ENCODE measurements around the gene RGS19. TPM values are rescaled to one million over a fixed set of nuclear protein-coding genes. Genes with fewer than 3 reads are reported as not detected.

RGS19 gene
- polyA plus RNA-seq, 1 of the 3 experiments (the other 2 are of a cell fraction) = 20.5 TPM

- POLR2A ChIA-PET = interaction anchor here (1.8 kb wide), 1 partner anchor 13 kb away, joined by 4 read pairs; the partner anchor contains the start of gene TCEA2
- H3K4me2 ChIP-seq = no peak overlapping the region
Observed at GRCh38 chr20:64075556-64075955, 3.8 kb downstream of the RGS19 start.

GRCh38 chr20:64074963-64075362 lies 4.4 kb downstream of the RGS19 start:
- Histone ChIP-seq H3K9ac (no peak overlapping the region), H4K20me1 (ENCODE audit: insufficient read depth) (no peaks in the 10 kb centered on the region), H3K36me3 (replicated peaks in 1 of 2; ENCODE audit: control insufficient read depth in 1 of 2, insufficient read depth in 2 of 2, low read length in 1 of 2) (peaks cover 0 to 17% of the 10 kb centered on the region in 2 experiments), H3K27ac (ENCODE audit: low read depth in 2 of 2, low read length in 1 of 2) (no peak overlapping the region), H3F3A (replicated peaks; ENCODE audit: insufficient read depth) (peaks cover 3% of the 10 kb centered on the region), H3K4me3 (ENCODE audit: low read depth in 2 of 2, low read length in 1 of 2) (no peak overlapping the region), H3K4me1 (ENCODE audit: control insufficient read depth in 1 of 2, insufficient read depth in 2 of 2, low read depth in 1 of 2, low read length in 1 of 2) (peaks cover 12 to 13% of the 10 kb centered on the region in 2 experiments; a peak in 3 of 4 replicates), H3K4me2 (no peak overlapping the region), H3K9me3 (no peaks in the 10 kb centered on the region), H2AFZ (ENCODE audit: low read depth) (no peak overlapping the region), H3K27me3 (ENCODE audit: insufficient read depth) (no peaks in the 10 kb centered on the region), H3K9me2 (no peaks in the 10 kb centered on the region), H3K79me2 (ENCODE audit: insufficient read depth) (no peaks in the 10 kb centered on the region)
- no peak for DNase-seq
- ChIA-PET POLR2A (interaction anchor here (0.8 kb wide), 1 partner anchor 12 kb away, joined by 3 read pairs; the partner anchor contains the start of gene TCEA2), CTCF (interaction anchor here (0.6 to 12.9 kb wide), 4 partner anchors 17 to 45 kb away, joined by 3 to 252 read pairs (median 3); partner anchors contain the start of gene NPBWR2)
- TF ChIP-seq SIN3A (IDR thresholded peaks at IDR 0.05; ENCODE audit: borderline replicate concordance, low read depth, low read length) = no peak
- no peak for TF ChIP-seq IRF3 (IDR thresholded peaks at IDR 0.05; ENCODE audit: low read depth, low read length)
- no peak for TF ChIP-seq RFX5 (IDR thresholded peaks at IDR 0.05; ENCODE audit: low read length)
- TF ChIP-seq RXRA (IDR thresholded peaks at IDR 0.05; ENCODE audit: borderline replicate concordance, low read depth) = no peak
- no peak for TF ChIP-seq FOXJ3 (CRISPR knock-in tag; IDR thresholded peaks at IDR 0.05)
- WGBS (ENCODE audit: low lambda C conversion rate) = 97% methylated on average over 8 of the region's 8 CpGs

More at GRCh38 chr20:64075556-64075955, 3.8 kb downstream of the RGS19 start:
- H2AFZ ChIP-seq (ENCODE audit: low read depth) = no peak overlapping the region
- peaks cover 0 to 17% of the 10 kb centered on the region in 2 experiments for H3K36me3 ChIP-seq (replicated peaks in 1 of 2; ENCODE audit: control insufficient read depth in 1 of 2, insufficient read depth in 2 of 2, low read length in 1 of 2)
- WGBS (ENCODE audit: low lambda C conversion rate) = 90% methylated on average over 12 of the region's 12 CpGs
- no peak for DNase-seq
- H3K4me3 ChIP-seq (ENCODE audit: low read depth in 2 of 2, low read length in 1 of 2) = no peak overlapping the region
- no peaks in the 10 kb centered on the region for H4K20me1 ChIP-seq (ENCODE audit: insufficient read depth)
- CTCF ChIA-PET = interaction anchor here (1.7 to 12.9 kb wide), 2 partner anchors 18 to 40 kb away, joined by 6 to 252 read pairs; partner anchors contain the start of gene NPBWR2
- no peaks in the 10 kb centered on the region for H3K9me2 ChIP-seq
- peaks cover 13 to 17% of the 10 kb centered on the region in 2 experiments; a peak in 3 of 4 replicates for H3K4me1 ChIP-seq (ENCODE audit: control insufficient read depth in 1 of 2, insufficient read depth in 2 of 2, low read depth in 1 of 2, low read length in 1 of 2)
- H3K27me3 ChIP-seq (ENCODE audit: insufficient read depth) = no peaks in the 10 kb centered on the region
- no peak overlapping the region for H3K9ac ChIP-seq
- TF ChIP-seq EP300 (IDR thresholded peaks at IDR 0.05; ENCODE audit: borderline replicate concordance in 1 of 2, low read depth in 1 of 2, low read length in 1 of 2) (no peak), RAD21 (IDR thresholded peaks at IDR 0.05; ENCODE audit: low read length) (no peak), SIN3A (IDR thresholded peaks at IDR 0.05; ENCODE audit: borderline replicate concordance, low read depth, low read length) (no peak), MEF2A (IDR thresholded peaks at IDR 0.05; ENCODE audit: borderline replicate concordance, low read depth) (no peak), MXI1 (IDR thresholded peaks at IDR 0.05; ENCODE audit: low read depth, low read length) (no peak), MAX (IDR thresholded peaks at IDR 0.05; ENCODE audit: low read depth) (no peak), IRF3 (IDR thresholded peaks at IDR 0.05; ENCODE audit: low read depth, low read length) (no peak)
- TF ChIP-seq, protein P1, sequence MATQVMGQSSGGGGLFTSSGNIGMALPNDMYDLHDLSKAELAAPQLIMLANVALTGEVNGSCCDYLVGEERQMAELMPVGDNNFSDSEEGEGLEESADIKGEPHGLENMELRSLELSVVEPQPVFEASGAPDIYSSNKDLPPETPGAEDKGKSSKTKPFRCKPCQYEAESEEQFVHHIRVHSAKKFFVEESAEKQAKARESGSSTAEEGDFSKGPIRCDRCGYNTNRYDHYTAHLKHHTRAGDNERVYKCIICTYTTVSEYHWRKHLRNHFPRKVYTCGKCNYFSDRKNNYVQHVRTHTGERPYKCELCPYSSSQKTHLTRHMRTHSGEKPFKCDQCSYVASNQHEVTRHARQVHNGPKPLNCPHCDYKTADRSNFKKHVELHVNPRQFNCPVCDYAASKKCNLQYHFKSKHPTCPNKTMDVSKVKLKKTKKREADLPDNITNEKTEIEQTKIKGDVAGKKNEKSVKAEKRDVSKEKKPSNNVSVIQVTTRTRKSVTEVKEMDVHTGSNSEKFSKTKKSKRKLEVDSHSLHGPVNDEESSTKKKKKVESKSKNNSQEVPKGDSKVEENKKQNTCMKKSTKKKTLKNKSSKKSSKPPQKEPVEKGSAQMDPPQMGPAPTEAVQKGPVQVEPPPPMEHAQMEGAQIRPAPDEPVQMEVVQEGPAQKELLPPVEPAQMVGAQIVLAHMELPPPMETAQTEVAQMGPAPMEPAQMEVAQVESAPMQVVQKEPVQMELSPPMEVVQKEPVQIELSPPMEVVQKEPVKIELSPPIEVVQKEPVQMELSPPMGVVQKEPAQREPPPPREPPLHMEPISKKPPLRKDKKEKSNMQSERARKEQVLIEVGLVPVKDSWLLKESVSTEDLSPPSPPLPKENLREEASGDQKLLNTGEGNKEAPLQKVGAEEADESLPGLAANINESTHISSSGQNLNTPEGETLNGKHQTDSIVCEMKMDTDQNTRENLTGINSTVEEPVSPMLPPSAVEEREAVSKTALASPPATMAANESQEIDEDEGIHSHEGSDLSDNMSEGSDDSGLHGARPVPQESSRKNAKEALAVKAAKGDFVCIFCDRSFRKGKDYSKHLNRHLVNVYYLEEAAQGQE (IDR thresholded peaks at IDR 0.05; ENCODE audit: low read depth, low read length) = no peak
- no peak overlapping the region for H3K27ac ChIP-seq (ENCODE audit: low read depth in 2 of 2, low read length in 1 of 2)
- H3K79me2 ChIP-seq (ENCODE audit: insufficient read depth) = no peaks in the 10 kb centered on the region
- peaks cover 8% of the 10 kb centered on the region for H3F3A ChIP-seq (replicated peaks; ENCODE audit: insufficient read depth)
- no peaks in the 10 kb centered on the region for H3K9me3 ChIP-seq

All from SK-N-SH (cell line).